NCI-H345 (cell line): ENCODE measurements around the gene ADH7.

ENCODE experiments used
- DNase-seq: peaks from one replicate; lab custom pipeline; 2025; lab: John Stamatoyannopoulos, UW

The ADH7 gene

GRCh38 chr4:99435154-99435553 is at the start of gene ADH7:
Gene ADH7 (minus strand): TSS chr4:99435342. CDS start chr4:99435233, 109 bp downstream.
- no peak for DNase-seq

- no peak for DNase-seq
Observed at GRCh38 chr4:99483636-99484035, 48.5 kb upstream of the ADH7 start.

- no peak for DNase-seq
Observed at GRCh38 chr4:99473131-99473530, 38.0 kb upstream of the ADH7 start.

GRCh38 chr4:99471896-99472295 is 36.8 kb upstream of the ADH7 start:
- DNase-seq = no peak

- DNase-seq = no peak
Observed at GRCh38 chr4:99471349-99471748, 36.2 kb upstream of the ADH7 start.

- no peak for DNase-seq
Observed at GRCh38 chr4:99468889-99469288, 33.7 kb upstream of the ADH7 start.

GRCh38 chr4:99467887-99468286 is 32.7 kb upstream of the ADH7 start:
- no peak for DNase-seq

- DNase-seq = no peak
Observed at GRCh38 chr4:99463566-99463965, 28.4 kb upstream of the ADH7 start.

- DNase-seq = peak; percentile 66
Observed at GRCh38 chr4:99462875-99463464, 27.8 kb upstream of the ADH7 start.

- DNase-seq = no peak
Observed at GRCh38 chr4:99461623-99462401, 26.7 kb upstream of the ADH7 start.

GRCh38 chr4:99459546-99460042 is 24.5 kb upstream of the ADH7 start:
- DNase-seq = no peak

GRCh38 chr4:99458911-99459447 is 23.8 kb upstream of the ADH7 start:
- DNase-seq = no peak

- no peak for DNase-seq
Observed at GRCh38 chr4:99457676-99458075, 22.5 kb upstream of the ADH7 start.

GRCh38 chr4:99457270-99457669 is 22.1 kb upstream of the ADH7 start:
- DNase-seq = no peak

- DNase-seq = no peak
Observed at GRCh38 chr4:99447513-99447912, 12.4 kb upstream of the ADH7 start.

GRCh38 chr4:99447079-99447478 is 11.9 kb upstream of the ADH7 start:
- no peak for DNase-seq

- peak; percentile 47 for DNase-seq
Observed at GRCh38 chr4:99438405-99438780, 3.3 kb upstream of the ADH7 start.

- DNase-seq = peak; percentile 62
Observed at GRCh38 chr4:99437723-99438404, 2.7 kb upstream of the ADH7 start.

GRCh38 chr4:99436976-99437722 is 2.0 kb upstream of the ADH7 start:
- DNase-seq = no peak

GRCh38 chr4:99436462-99436861 is 1.3 kb upstream of the ADH7 start:
- no peak for DNase-seq

GRCh38 chr4:99430106-99430505 is 5.0 kb downstream of the ADH7 start:
- DNase-seq = no peak

GRCh38 chr4:99417125-99417524 is 18.0 kb downstream of the ADH7 start:
- DNase-seq = no peak
